Measurements from ENCODE around the gene KIAA0586. TPM values are rescaled to one million over a fixed set of nuclear protein-coding genes. Genes with fewer than 3 reads are reported as not detected.

Gene KIAA0586
- total RNA-seq, 1 donor from 2014 or later = 20.1 TPM

- Histone ChIP-seq H3K79me2 (ENCODE audit: insufficient read depth, low read length) (no peaks in the 10 kb centered on the region), H2AFZ (ENCODE audit: low read depth, low read length) (no peak overlapping the region), H3K9ac (ENCODE audit: low read length) (no peak overlapping the region), H3K4me3 (ENCODE audit: insufficient read depth, low read depth, low read length) (no peak overlapping the region), H3K4me1 (ENCODE audit: insufficient read depth, low read length) (no peaks in the 10 kb centered on the region), H3K9me3 (ENCODE audit: insufficient read depth, low read depth, low read length) (no peaks in the 10 kb centered on the region), H3K27ac (ENCODE audit: low read depth, low read length) (no peak overlapping the region), H4K20me1 (ENCODE audit: insufficient read depth, low read length) (no peaks in the 10 kb centered on the region), H3K4me2 (ENCODE audit: low read length) (no peak overlapping the region), H3K36me3 (ENCODE audit: insufficient read depth, low read length) (no peaks in the 10 kb centered on the region), H3K27me3 (ENCODE audit: insufficient read depth, low read length) (no peaks in the 10 kb centered on the region)
- Mint-ChIP-seq H3K27me3 (ENCODE audit: low read depth, unreplicated experiment) (peaks cover 9% of the 10 kb centered on the region), H3K9me3 (ENCODE audit: unreplicated experiment) (peaks cover 1% of the 10 kb centered on the region), H3K4me1 (ENCODE audit: low read depth, unreplicated experiment) (peaks cover 9% of the 10 kb centered on the region), H3K36me3 (ENCODE audit: low read depth, unreplicated experiment) (no peaks in the 10 kb centered on the region), H3K27ac (ENCODE audit: unreplicated experiment) (no peak overlapping the region), H3K4me3 (ENCODE audit: unreplicated experiment) (no peak overlapping the region)
- TF ChIP-seq EZH2 (IDR thresholded peaks at IDR 0.05; ENCODE audit: insufficient read depth, low read length) (no peak), CTCF (IDR thresholded peaks at IDR 0.05; ENCODE audit: insufficient read depth, low read depth, low read length) (no peak)
- no peak for DNase-seq (ENCODE audit: low read depth)
- no peak for FAIRE-seq
Observed at GRCh38 chr14:58597041-58597440, 169.5 kb downstream of the KIAA0586 start.

GRCh38 chr14:58598028-58598803 is 170.7 kb downstream of the KIAA0586 start:
- Histone ChIP-seq H3K4me3 (ENCODE audit: insufficient read depth, low read depth, low read length) (no peak overlapping the region), H3K4me1 (ENCODE audit: insufficient read depth, low read length) (no peaks in the 10 kb centered on the region), H3K27me3 (ENCODE audit: insufficient read depth, low read length) (no peaks in the 10 kb centered on the region), H3K79me2 (ENCODE audit: insufficient read depth, low read length) (no peaks in the 10 kb centered on the region), H3K9ac (ENCODE audit: low read length) (no peak overlapping the region), H4K20me1 (ENCODE audit: insufficient read depth, low read length) (no peaks in the 10 kb centered on the region), H2AFZ (ENCODE audit: low read depth, low read length) (no peak overlapping the region), H3K9me3 (ENCODE audit: insufficient read depth, low read depth, low read length) (no peaks in the 10 kb centered on the region), H3K4me2 (ENCODE audit: low read length) (no peak overlapping the region), H3K36me3 (ENCODE audit: insufficient read depth, low read length) (no peaks in the 10 kb centered on the region), H3K27ac (ENCODE audit: low read depth, low read length) (no peak overlapping the region)
- no peak overlapping the region for H3K4me3 Mint-ChIP-seq (ENCODE audit: unreplicated experiment)
- no peaks in the 10 kb centered on the region for H3K9me3 Mint-ChIP-seq (ENCODE audit: unreplicated experiment)
- DNase-seq (ENCODE audit: low read depth) = no peak
- peaks cover 9% of the 10 kb centered on the region for H3K4me1 Mint-ChIP-seq (ENCODE audit: low read depth, unreplicated experiment)
- FAIRE-seq = no peak
- no peaks in the 10 kb centered on the region for H3K36me3 Mint-ChIP-seq (ENCODE audit: low read depth, unreplicated experiment)
- peaks cover 10% of the 10 kb centered on the region for H3K27me3 Mint-ChIP-seq (ENCODE audit: low read depth, unreplicated experiment)
- no peak overlapping the region for H3K27ac Mint-ChIP-seq (ENCODE audit: unreplicated experiment)
- no peak for TF ChIP-seq CTCF (IDR thresholded peaks at IDR 0.05; ENCODE audit: insufficient read depth, low read depth, low read length)
- TF ChIP-seq EZH2 (IDR thresholded peaks at IDR 0.05; ENCODE audit: insufficient read depth, low read length) = no peak
